Sigmoid colon (tissue), 4 donors: ENCODE results near the gene FANCD2.

Experiments used
- EP300 ChIP-seq, 4 donors: sonication (generic); formaldehyde crosslinking; IDR thresholded peaks; one replicate each; pipeline ENCODE4 v1.6.1; 2017; ENCODE audit warnings: antibody characterized with exemption in 4 of 4
- POLR2A ChIP-seq, 2 donors: fragments of 450-650 bp; IDR thresholded peaks; one replicate each; pipeline ENCODE4 v1.6.1; 2016; ENCODE audit warnings: antibody characterized with exemption in 2 of 2, mild to moderate bottlenecking in 2 of 2, moderate library complexity in 2 of 2
- POLR2AphosphoS5 ChIP-seq, 4 donors: sonication (generic); formaldehyde crosslinking; IDR thresholded peaks; one replicate each; pipeline ENCODE4 v1.6.1; 2017; ENCODE audit warnings: antibody characterized with exemption in 4 of 4
- TF ChIP-seq, protein P1 (sequence below), 4 experiments: fragments of 450-650 bp in 3 of 4; fragments of 200-600 bp in 1 of 4; IDR thresholded peaks; one replicate each; pipeline ENCODE4 v1.5.1; 2016 to 2019; ENCODE audit warnings: antibody characterized with exemption in 4 of 4, mild to moderate bottlenecking in 3 of 4, moderate library complexity in 2 of 4

DNA sequence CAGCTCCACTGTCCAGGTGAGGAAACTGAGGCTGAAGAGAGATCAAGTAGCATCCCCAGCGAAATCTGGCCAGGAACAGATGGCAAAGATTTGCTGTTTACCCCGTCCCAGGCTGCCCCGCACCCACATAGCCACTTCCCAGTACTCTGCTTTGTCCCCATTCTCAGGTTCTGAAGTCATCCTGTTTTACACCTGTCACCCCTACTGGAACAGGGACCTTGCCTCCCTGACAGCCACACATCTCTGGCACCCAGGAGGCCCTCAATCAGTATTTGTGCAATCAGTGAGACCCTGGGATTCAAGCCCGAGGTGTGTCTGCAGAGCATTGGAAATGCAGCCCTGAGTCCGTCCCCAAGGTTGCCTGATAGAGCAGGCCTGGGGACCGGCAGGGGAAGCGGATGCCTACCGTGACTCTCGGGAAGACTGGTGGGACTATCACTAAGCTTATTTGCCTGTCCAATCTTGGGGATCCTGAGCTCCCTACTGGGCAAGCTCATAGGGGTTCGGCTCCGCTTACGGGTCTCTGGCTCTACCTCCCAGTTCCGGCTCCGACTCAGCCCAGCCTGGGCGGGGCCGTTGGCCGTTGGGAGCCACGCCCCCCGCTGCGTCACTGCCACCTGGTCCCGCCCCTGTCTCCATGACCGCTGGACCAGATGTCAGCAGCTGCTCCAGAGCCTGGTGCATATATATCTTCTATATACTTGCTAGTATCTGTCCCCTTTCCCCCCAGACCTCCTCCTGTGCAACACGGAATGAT, 17.5 kb upstream of the FANCD2 start:
- TF ChIP-seq POLR2AphosphoS5 (IDR thresholded peaks at IDR 0.05) = peak in 3 of 4 donors; percentile 34 to 55 (median 49)
- TF ChIP-seq, protein P1, sequence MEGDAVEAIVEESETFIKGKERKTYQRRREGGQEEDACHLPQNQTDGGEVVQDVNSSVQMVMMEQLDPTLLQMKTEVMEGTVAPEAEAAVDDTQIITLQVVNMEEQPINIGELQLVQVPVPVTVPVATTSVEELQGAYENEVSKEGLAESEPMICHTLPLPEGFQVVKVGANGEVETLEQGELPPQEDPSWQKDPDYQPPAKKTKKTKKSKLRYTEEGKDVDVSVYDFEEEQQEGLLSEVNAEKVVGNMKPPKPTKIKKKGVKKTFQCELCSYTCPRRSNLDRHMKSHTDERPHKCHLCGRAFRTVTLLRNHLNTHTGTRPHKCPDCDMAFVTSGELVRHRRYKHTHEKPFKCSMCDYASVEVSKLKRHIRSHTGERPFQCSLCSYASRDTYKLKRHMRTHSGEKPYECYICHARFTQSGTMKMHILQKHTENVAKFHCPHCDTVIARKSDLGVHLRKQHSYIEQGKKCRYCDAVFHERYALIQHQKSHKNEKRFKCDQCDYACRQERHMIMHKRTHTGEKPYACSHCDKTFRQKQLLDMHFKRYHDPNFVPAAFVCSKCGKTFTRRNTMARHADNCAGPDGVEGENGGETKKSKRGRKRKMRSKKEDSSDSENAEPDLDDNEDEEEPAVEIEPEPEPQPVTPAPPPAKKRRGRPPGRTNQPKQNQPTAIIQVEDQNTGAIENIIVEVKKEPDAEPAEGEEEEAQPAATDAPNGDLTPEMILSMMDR (IDR thresholded peaks at IDR 0.05) = no peak
- TF ChIP-seq POLR2A (IDR thresholded peaks at IDR 0.05) = peak in 1 of 2 donors; percentile 49
- no peak for TF ChIP-seq EP300 (IDR thresholded peaks at IDR 0.05)
